K562 (cell line): ENCODE measurements around the gene FGF14. TPM values are rescaled to one million over a fixed set of nuclear protein-coding genes. Genes with fewer than 3 reads are reported as not detected.

Experiments
- ATAC-seq: fragments of 200-7000 bp; cut with Tn5 transposase; 3 replicates; pipeline ENCODE4 v1.9.1; 2020; ENCODE audit warnings: moderate library complexity
- BruUV-seq: library from RNA; stranded (reverse); fragments of 400-500 nt; replicated peaks from 2 replicates; lab custom pipeline; 2021; lab: Mats Ljungman, UMichigan
- CTCF ChIA-PET: fragments of 300-600 bp; formaldehyde crosslinking; extraction: SDS; loops from one replicate; lab custom pipeline; 2021; ENCODE audit warnings: low intra/inter-chr PET ratio; lab: Yijun Ruan, JAX
- POLR2A ChIA-PET: fragments of 300-600, 350-650 bp; sonication (Branson Sonifier 250); formaldehyde crosslinking; extraction: SDS; loops from one replicate; lab custom pipeline; 2021; ENCODE audit warnings: antibody characterized with exemption, inconsistent platforms; lab: Yijun Ruan, JAX
- DNase-seq, 4 experiments: peaks; one replicate each; pipeline versions ENCODE4 v3.0.0 to v3.0.0-alpha.2; 2011 to 2018; ENCODE audit warnings: low spot score in 3 of 4, mixed read lengths in 3 of 4; ENCODE audit errors: extremely low read depth in 1 of 4
- FAIRE-seq: peaks from 2 replicates; lab custom pipeline; 2011; peaks lifted over from hg19 to GRCh38; lab: Jason Lieb, UNC
- H2AFZ ChIP-seq: 2 replicates; pipeline ENCODE4 v1.6.0; 2011; ENCODE audit warnings: low read depth, low read length, control low read depth, inconsistent platforms
- H3K27ac ChIP-seq: fragments of 200-600 bp; 3 replicates; pipeline ENCODE4 v1.8.0; 2011; ENCODE audit warnings: low read depth, mild to moderate bottlenecking, control low read depth, inconsistent platforms, low read length, moderate library complexity, mixed read lengths; ENCODE audit errors: extremely low read depth
- H3K27me3 ChIP-seq, 2 experiments: fragments of 300-600 bp in 1 of 2; 2 replicates in 1 of 2; 3 replicates in 1 of 2; pipeline versions ENCODE4 v1.6.0 to v1.8.0; 2011; ENCODE audit warnings: inconsistent platforms in 2 of 2, low read length in 2 of 2, mild to moderate bottlenecking in 1 of 2, mixed read lengths in 1 of 2, moderate library complexity in 1 of 2; ENCODE audit not compliant: control insufficient read depth in 2 of 2, insufficient read depth in 2 of 2
- H3K36me3 ChIP-seq: fragments of 300-600 bp; 3 replicates; pipeline ENCODE4 v1.8.0; 2011; ENCODE audit warnings: mild to moderate bottlenecking, low read length, inconsistent platforms; ENCODE audit not compliant: control insufficient read depth, insufficient read depth
- H3K4me1 ChIP-seq, 2 experiments: fragments of 200-600 bp in 1 of 2; replicated peaks in 1 of 2; 2 replicates in 1 of 2; 3 replicates in 1 of 2; pipeline versions ENCODE4 v1.5.1 to v1.8.0; 2011; ENCODE audit warnings: inconsistent platforms in 2 of 2, low read length in 2 of 2, mild to moderate bottlenecking in 1 of 2, mixed read lengths in 1 of 2, moderate library complexity in 1 of 2; ENCODE audit not compliant: control insufficient read depth in 2 of 2, insufficient read depth in 2 of 2
- H3K4me2 ChIP-seq: 2 replicates; pipeline ENCODE4 v1.6.1; 2011; ENCODE audit warnings: low read length, control low read depth, inconsistent platforms, mixed read lengths; ENCODE audit not compliant: insufficient read depth
- H3K4me3 ChIP-seq: fragments of 200-600 bp; sonication (generic), shearing (Covaris generic); 2 replicates; pipeline ENCODE4 v1.5.1; 2016; ENCODE audit warnings: control low read depth, inconsistent platforms
- H3K79me2 ChIP-seq: fragments of 200-600 bp; 3 replicates; pipeline ENCODE4 v1.8.0; 2011; ENCODE audit warnings: low read length, inconsistent platforms; ENCODE audit not compliant: control insufficient read depth, insufficient read depth
- H3K9ac ChIP-seq, 2 experiments: 2 replicates each; pipeline versions ENCODE4 v1.6.0 to v1.6.1; 2011; ENCODE audit warnings: low read depth in 2 of 2, low read length in 2 of 2, control low read depth in 1 of 2, inconsistent platforms in 1 of 2, mild to moderate bottlenecking in 1 of 2, mixed read lengths in 1 of 2; ENCODE audit not compliant: insufficient read depth in 1 of 2
- H3K9me1 ChIP-seq: one replicate; pipeline ENCODE4 v1.6.0; 2011; ENCODE audit warnings: inconsistent platforms, mild to moderate bottlenecking, low read length, moderate library complexity; ENCODE audit not compliant: control insufficient read depth, insufficient read depth
- H3K9me3 ChIP-seq: replicated peaks from 2 replicates; pipeline ENCODE4 v1.5.1; 2011; ENCODE audit warnings: low read depth, low read length, inconsistent platforms; ENCODE audit not compliant: control insufficient read depth, insufficient read depth
- H4K20me1 ChIP-seq: replicated peaks from 2 replicates; pipeline ENCODE4 v1.6.1; 2011; ENCODE audit warnings: low read length, inconsistent platforms, mixed read lengths; ENCODE audit not compliant: control insufficient read depth, insufficient read depth
- DIDO1 ChIP-seq: fragments of 450-650 bp; IDR thresholded peaks from 2 replicates; pipeline ENCODE4 v1.6.1; 2016; ENCODE audit warnings: low read depth, missing biosample characterization, missing genetic modification characterization
- ETS2 ChIP-seq: IDR thresholded peaks from 2 replicates; pipeline ENCODE4 v1.6.1; 2016; ENCODE audit warnings: borderline replicate concordance, missing genetic modification characterization, mild to moderate bottlenecking, moderate library complexity, missing compliant biosample characterization; ENCODE audit not compliant: poor library complexity, severe bottlenecking
- FIP1L1 ChIP-seq: fragments of 200-400 bp; formaldehyde crosslinking; IDR thresholded peaks from 2 replicates; pipeline ENCODE4 v1.6.1; 2018; ENCODE audit warnings: mild to moderate bottlenecking, low read depth, low read length; ENCODE audit not compliant: poor library complexity, severe bottlenecking
- HNRNPH1 ChIP-seq: fragments of 200-400 bp; formaldehyde crosslinking; optimal IDR thresholded peaks from 2 replicates; pipeline ENCODE3; 2017; ENCODE audit warnings: low read depth, mild to moderate bottlenecking, low read length, moderate library complexity
- NR1H2 ChIP-seq: sonication (generic); formaldehyde crosslinking; IDR thresholded peaks from 2 replicates; pipeline ENCODE4 v1.4.0; 2020; ENCODE audit warnings: mild to moderate bottlenecking, missing genetic modification reagents
- POLR3G ChIP-seq: IDR thresholded peaks from 2 replicates; pipeline ENCODE4 v1.6.1; 2011; ENCODE audit not compliant: insufficient read length, insufficient replicate concordance; ENCODE audit errors: extremely low read depth
- STAT5A ChIP-seq: IDR thresholded peaks from 2 replicates; pipeline ENCODE4 v1.6.1; 2012; ENCODE audit warnings: low read length, inconsistent platforms, borderline replicate concordance
- ZNF165 ChIP-seq: fragments of 250-450 bp; sonication (Bioruptor Pico); IDR thresholded peaks from 2 replicates; pipeline ENCODE4 v1.4.0; 2020; ENCODE audit warnings: borderline replicate concordance
- ZNF347 ChIP-seq: fragments of 450-650 bp; formaldehyde crosslinking; IDR thresholded peaks from 2 replicates; pipeline ENCODE4 v1.4.0; 2020; ENCODE audit warnings: low read depth, mild to moderate bottlenecking, moderate library complexity
- ZNF668 ChIP-seq: fragments of 250-450 bp; sonication (Bioruptor Pico); IDR thresholded peaks from 2 replicates; pipeline ENCODE4 v1.8.0; 2022; ENCODE audit warnings: mild to moderate bottlenecking, inconsistent platforms
- ZNF780A ChIP-seq: fragments of 250-450 bp; sonication (Bioruptor Pico); IDR thresholded peaks from 2 replicates; pipeline ENCODE4 v1.5.0; 2021; ENCODE audit warnings: mild to moderate bottlenecking
- WGBS: fragments of 100-300 bp; shearing (Covaris generic); methylation state at CpG from one replicate; pipeline ENCODE4 v1.1.6; 2016; ENCODE audit warnings: low coverage, mixed read lengths; ENCODE audit not compliant: insufficient coverage; ENCODE audit errors: missing lambda C conversion rate; 5-methylcytosine and 5-hydroxymethylcytosine counted together
- in situ Hi-C: fragments of 300-500 bp; cut with MboI; formaldehyde crosslinking; loops from 4 replicates; pipeline ENCODE4 v1.15.0; 2018; ENCODE audit warnings: inconsistent platforms, mixed read lengths
- intact Hi-C: fragments of 100-400 bp; cut with micrococcal nuclease; formaldehyde crosslinking; loops from 2 replicates; pipeline ENCODE4 v1.14.2; 2022
- polyA plus RNA-seq, 8 experiments: library from polyadenylated mRNA; depleted of rRNA in 4 of 8; stranded (reverse) in 5 of 8; unstranded in 3 of 8; fragments of >200 nt; fragmentation: Nextera tagmentation in 2 of 8; fragmentation: Illumina TruSeq in 1 of 8; extraction: Ambion mirVana in 2 of 8; extraction: Trizol in 1 of 8; gene quantifications; 2 replicates each; pipeline versions ENCODE4 v1.2.1 to v1.2.3, GENCODE V29; 2011 to 2014; ENCODE audit warnings: inconsistent platforms in 1 of 8, missing spikeins in 1 of 8
- total RNA-seq, 7 experiments: library from RNA; depleted of rRNA in 6 of 7; stranded (reverse); fragments of >200 nt in 6 of 7; fragmentation: Illumina TruSeq in 2 of 7; extraction: Trizol in 2 of 7; gene quantifications; 2 replicates each; pipeline versions ENCODE4 v1.2.1 to v1.2.3, GENCODE V29; 2011 to 2021; ENCODE audit warnings: low replicate concordance in 1 of 7
- TF ChIP-seq, protein P1 (sequence below): fragments of 250-450 bp; sonication (Bioruptor Pico); IDR thresholded peaks from 2 replicates; pipeline ENCODE4 v1.8.0; 2021; ENCODE audit warnings: moderate library complexity, mild to moderate bottlenecking, inconsistent platforms
- TF ChIP-seq, protein P2 (sequence below), 3 experiments: fragments of 200-800 bp in 1 of 3; sonication (Bioruptor generic) in 1 of 3; sonication (generic) in 1 of 3; formaldehyde crosslinking in 1 of 3; IDR thresholded peaks; 2 replicates each; pipeline versions ENCODE4 v1.6.1 to v1.8.0; 2016 to 2022; ENCODE audit warnings: mild to moderate bottlenecking in 2 of 3, missing compliant biosample characterization in 2 of 3, missing genetic modification characterization in 2 of 3, missing genetic modification reagents in 1 of 3

FGF14 gene
- total and polyA plus RNA-seq, 9 of the 15 experiments (the other 6 are each of a cell fraction or from before 2014, with no cell fraction given): not detected

DNA sequence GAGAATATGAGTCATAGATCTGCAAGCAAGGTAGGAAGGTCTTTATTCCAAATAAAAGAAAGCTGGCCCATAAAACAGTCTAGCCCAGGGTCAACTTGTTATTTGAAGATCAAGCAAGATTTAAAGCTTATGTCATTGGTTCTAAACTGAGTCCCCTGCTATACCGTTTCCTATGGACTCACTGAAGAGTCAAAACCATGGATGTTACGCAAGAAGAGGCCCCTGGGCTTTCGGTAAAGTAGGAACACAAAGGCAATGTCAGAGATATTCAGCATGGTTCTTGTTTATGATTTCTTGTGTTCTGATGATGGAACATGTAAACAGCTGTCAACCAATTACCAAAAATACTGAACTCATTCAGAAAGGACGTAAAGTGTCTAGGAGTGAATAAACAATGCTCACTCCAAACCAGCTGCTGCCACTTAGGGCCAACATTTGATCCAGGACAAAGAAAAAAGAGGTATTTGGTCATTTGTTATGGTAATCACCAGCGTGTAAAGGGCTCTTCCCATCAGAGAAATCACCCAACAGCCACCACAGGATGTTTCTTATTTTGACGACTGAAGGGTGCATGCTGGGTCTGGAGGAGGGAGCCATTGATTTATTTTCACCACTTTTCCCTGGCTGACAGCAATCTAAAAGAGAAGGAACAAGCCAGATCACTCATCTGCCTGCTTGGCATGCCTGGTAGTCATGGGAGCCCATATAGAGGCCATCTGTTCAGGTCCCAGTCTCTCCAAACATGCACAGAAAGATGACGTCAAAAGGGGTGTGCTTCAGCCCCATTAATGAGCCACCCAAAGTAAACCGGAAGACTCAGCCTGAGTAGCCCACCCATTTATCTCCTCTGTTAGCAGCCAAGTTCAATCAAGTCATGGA is 68.3 kb downstream of the FGF14 start:
- intact Hi-C loops: no loop called here
- Histone ChIP-seq H3K9me1 (no peaks in the 10 kb centered on the region), H3K4me2 (no peak overlapping the region), H3K4me1 (no peaks in the 10 kb centered on the region), H3K4me3 (no peak overlapping the region), H2AFZ (no peak overlapping the region), H3K9ac (no peak overlapping the region), H3K36me3 (no peaks in the 10 kb centered on the region), H3K27ac (no peak overlapping the region), H3K27me3 (no peaks in the 10 kb centered on the region), H3K9me3 (no peaks in the 10 kb centered on the region), H4K20me1 (no peaks in the 10 kb centered on the region), H3K79me2 (no peaks in the 10 kb centered on the region)
- CTCF ChIA-PET: no interaction called here
- no TSS peak for BruUV-seq
- 1% methylated on average over 7 of the region's 8 CpGs for WGBS
- DNase-seq (no peak), ATAC-seq (no peak), FAIRE-seq (no peak)
- in situ Hi-C loops: no loop called here
- TF ChIP-seq ZNF668 (CRISPR knock-in tag) (no peak), HNRNPH1 (no peak), ETS2 (tag) (no peak), STAT5A (no peak), FIP1L1 (no peak), NR1H2 (no peak), POLR3G (no peak), DIDO1 (tag) (no peak), ZNF347 (no peak), ZNF780A (CRISPR knock-in tag) (no peak), ZNF165 (CRISPR knock-in tag) (no peak)
- TF ChIP-seq, protein P1, sequence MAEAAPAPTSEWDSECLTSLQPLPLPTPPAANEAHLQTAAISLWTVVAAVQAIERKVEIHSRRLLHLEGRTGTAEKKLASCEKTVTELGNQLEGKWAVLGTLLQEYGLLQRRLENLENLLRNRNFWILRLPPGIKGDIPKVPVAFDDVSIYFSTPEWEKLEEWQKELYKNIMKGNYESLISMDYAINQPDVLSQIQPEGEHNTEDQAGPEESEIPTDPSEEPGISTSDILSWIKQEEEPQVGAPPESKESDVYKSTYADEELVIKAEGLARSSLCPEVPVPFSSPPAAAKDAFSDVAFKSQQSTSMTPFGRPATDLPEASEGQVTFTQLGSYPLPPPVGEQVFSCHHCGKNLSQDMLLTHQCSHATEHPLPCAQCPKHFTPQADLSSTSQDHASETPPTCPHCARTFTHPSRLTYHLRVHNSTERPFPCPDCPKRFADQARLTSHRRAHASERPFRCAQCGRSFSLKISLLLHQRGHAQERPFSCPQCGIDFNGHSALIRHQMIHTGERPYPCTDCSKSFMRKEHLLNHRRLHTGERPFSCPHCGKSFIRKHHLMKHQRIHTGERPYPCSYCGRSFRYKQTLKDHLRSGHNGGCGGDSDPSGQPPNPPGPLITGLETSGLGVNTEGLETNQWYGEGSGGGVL (CRISPR knock-in tag): no peak
- TF ChIP-seq, protein P2, sequence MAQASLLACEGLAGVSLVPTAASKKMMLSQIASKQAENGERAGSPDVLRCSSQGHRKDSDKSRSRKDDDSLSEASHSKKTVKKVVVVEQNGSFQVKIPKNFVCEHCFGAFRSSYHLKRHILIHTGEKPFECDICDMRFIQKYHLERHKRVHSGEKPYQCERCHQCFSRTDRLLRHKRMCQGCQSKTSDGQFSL (CRISPR knock-in tag; IDR thresholded peaks at IDR 0.05): no peak
- TF ChIP-seq, protein P2 (tag; IDR thresholded peaks at IDR 0.05): no peak
- POLR2A ChIA-PET: interaction anchor here (1.3 kb wide), 1 partner anchor 9 kb away, joined by 3 read pairs; no protein-coding TSS in a partner anchor
